NK-92 treated with Interleukin-12 subunit alpha and Interleukin-12 subunit beta, amount 100 ng/mL, for 24 hours (cell line): ENCODE measurements around the gene PKD1L1.
"Not testable (repeated sequence)": the region's sequence is repeated elsewhere in the genome, so short reads cannot be mapped to it uniquely, and the experiment has no call there.

Source experiments
- DNase-seq: peaks from one replicate; lab custom pipeline; 2025; lab: John Stamatoyannopoulos, UW

The PKD1L1 gene

GRCh38 chr7:47765373-47765979 lies 182.8 kb downstream of the PKD1L1 start:
- DNase-seq, result no peak

- no peak for DNase-seq
Observed at GRCh38 chr7:47764746-47765145, 183.5 kb downstream of the PKD1L1 start.

GRCh38 chr7:47763063-47763974 lies 184.9 kb downstream of the PKD1L1 start:
- no peak for DNase-seq

- no peak for DNase-seq
Observed at GRCh38 chr7:47762746-47763062, 185.6 kb downstream of the PKD1L1 start.

- no peak for DNase-seq
Observed at GRCh38 chr7:47762207-47762606, 186.1 kb downstream of the PKD1L1 start.

DNA sequence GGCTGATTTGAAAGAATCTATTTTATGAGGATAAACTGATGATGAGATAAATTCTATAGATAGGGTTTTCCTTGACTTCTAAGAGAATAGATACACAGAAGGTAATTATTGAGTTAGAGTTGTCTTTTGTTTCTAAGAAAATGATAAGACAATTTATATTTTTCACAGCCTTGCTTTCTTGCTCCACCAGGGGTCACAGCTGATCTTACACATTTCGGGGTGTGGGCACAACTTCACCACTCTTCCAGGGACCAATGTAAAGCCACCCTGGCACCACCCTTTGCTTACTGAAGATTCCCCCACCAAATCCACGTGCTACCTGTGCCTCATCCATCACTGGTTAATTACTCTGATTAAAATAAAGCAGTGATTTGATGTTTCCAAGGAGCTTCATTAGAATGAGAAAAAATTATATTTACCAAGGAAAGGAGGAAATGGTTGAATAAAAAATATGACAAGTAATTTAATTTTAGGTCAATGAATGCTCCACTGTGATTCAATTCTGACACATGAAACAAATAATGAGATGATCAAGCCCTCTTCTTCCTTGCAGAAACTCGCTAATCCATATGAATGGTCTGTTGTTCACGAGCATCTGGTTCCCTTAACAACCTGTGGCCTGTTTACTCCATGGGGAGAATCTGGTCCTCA lies 189.1 kb downstream of the PKD1L1 start:
- DNase-seq, result no peak

DNA sequence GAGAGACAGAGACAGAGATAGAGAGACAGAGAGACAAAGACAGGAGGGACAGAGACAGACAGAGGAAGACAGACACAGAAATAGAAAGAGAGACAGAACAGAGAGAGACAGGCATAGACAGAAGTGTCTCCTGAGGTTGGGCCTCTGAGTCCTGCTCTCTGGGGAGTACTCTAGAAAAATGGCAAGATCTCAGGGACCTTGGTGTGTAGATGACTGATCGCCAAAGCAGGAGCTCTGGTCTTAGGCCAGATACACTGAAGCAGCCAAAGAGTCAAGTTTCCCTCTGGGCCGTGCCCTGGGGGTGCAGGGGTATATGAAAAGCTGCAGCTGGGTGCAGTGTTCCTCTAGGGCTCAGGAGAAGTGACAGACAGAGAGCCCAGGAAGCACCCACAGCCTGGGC lies 189.7 kb downstream of the PKD1L1 start:
- no peak for DNase-seq

DNA sequence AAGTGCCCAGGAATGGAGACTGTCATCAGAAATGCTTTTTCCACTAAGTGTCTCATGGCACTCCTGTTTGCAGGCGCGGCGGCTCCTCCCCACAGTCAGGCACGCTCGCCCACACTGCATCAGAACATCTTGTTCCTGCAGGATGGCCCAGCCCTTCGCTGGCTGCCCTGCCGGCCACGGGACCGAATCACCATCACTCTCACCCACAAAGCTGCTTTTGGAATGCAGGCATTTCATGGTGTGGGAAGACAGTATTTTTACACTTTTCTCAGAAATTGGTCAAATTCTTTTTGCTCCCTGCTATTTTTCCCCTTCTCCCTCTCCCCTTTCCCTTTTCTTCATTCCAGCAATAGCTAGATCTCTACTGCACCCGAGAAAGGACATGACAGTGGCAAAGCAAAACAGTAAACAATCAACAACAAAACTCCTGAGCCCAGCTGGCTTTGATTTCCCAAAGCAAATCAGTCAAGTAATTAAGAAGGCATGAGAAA lies 190.3 kb downstream of the PKD1L1 start:
- no peak for DNase-seq

DNA sequence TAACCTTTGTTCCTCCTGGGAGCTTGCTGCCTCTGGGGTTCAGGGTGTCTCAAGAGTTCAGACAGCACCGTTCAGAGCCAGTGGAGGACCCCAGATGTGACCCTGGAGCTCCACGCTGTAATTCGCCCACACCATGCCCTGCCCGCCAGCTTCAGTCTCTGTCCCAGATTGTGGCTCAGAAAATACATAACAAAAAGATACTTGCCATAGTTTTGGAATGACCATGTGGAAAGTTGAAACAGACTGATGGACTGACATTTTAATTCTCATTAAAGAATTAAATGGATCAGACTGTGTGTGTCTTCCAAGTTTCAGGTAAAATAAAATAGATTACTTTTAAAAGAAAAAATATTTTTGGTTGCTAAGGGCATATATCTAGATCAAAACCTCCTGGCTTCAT lies 191.6 kb downstream of the PKD1L1 start:
- DNase-seq, result no peak

DNA sequence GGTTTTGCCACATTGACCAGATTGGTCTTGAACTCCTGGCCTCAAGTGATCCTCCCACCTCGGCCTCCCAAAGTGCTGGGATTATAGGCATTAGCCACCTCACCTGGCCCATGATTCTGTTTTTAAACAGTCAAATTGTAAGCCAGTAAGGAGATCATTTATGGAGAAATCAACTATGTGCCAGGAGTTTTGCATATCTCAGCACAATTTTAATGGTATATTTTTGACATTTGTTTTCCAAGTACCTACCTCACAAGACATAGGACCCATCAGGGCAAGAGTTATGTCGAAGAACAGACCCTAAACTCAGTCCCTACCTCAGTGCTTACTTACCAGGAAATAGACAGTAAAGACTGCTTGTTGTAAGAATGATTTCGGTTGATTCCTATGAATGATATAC lies 193.0 kb downstream of the PKD1L1 start:
- DNase-seq, result no peak

DNA sequence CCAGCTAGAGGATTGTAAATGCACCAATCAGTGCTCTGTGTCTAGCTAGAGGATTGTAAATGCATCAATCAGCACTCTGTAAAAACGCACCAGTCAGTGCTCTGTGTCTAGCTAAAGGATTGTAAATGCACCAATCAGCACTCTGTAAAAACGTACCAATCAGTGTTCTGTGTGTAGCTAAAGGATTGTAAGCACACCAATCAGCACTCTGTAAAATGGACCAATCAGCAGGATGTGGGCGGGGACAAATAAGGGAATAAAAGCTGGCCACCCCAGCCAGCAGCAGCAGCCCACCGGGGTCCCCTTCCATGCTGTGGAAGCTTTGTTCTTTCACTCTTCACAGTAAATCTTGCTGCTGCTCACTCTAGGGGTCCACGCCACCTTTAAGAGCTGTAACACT lies 196.5 kb downstream of the PKD1L1 start:
- DNase-seq, result not testable (repeated sequence)

GRCh38 chr7:47751043-47751442 lies 197.2 kb downstream of the PKD1L1 start:
- DNase-seq, result no peak

GRCh38 chr7:47748041-47748440 lies 200.2 kb downstream of the PKD1L1 start:
- no peak for DNase-seq

GRCh38 chr7:47747160-47747559 lies 201.1 kb downstream of the PKD1L1 start:
- no peak for DNase-seq

DNA sequence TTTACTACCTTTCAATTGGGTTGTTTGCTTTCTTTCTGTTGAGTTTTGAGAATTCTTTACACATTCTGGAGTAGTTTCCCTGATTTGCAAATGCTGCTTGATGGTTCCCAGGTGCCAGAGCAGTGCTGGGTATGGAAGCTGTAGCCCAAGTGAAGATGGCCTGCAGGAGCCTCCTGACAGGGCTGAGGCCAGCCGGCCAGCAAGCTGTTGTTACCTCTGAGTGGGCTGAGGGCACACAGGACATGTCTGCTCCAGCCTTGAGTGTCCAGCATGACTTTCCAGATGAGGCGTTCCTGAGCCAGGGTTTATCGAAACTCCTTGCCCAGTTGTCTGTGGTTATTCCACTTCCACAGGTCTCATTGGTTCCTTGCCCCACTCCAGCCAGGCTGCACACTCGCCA lies 201.8 kb downstream of the PKD1L1 start:
- DNase-seq, result no peak

DNA sequence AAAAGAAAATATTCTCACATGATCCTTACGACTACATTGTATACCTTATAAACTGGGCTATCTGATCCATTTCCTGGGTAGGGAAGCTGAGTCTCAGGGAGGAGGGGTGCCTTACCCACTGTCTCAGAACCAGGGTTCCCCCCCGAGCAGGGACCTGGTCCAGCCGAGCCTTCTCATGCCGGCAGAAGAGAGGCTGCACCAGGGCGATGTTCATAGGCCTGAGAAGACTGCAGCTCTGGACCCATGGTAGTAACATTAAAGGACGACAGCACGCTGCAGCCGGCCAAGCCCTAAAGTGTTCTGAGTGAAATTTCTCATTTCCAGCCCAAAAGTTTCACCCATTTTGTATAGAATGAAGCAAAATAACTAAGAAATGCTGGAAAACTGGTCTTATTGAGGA lies 203.4 kb downstream of the PKD1L1 start:
- DNase-seq, result no peak

DNA sequence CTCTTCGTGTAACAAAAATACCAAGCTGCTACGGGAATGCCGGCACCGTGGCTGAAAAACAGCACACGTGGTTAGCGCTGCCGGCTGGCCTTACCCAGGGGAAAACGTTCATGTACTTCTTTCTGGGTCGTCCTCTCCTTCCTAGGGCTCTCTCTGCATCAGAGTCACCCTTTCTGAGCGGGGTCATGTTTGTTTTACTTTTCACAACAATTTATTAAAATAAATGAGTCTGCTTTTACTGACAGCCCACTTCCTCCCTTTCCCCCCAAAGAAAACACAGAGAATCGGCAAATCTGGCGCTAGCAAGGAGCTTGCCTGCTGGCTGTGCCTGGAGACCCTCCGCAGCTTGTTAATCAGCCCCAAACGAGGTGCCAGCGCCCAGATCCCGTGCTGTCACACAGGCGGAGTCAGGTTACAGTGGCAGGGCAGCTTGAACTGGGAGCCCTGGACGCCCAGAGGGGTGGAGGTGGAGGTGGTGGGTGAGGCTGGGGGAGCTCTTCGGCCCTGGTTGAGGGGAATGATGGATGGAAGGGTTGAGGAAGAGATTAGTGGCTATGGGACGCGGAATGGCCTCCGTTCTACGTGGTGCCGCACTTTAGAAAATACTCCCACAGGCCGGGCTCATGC lies 204.2 kb downstream of the PKD1L1 start:
- DNase-seq, result no peak

DNA sequence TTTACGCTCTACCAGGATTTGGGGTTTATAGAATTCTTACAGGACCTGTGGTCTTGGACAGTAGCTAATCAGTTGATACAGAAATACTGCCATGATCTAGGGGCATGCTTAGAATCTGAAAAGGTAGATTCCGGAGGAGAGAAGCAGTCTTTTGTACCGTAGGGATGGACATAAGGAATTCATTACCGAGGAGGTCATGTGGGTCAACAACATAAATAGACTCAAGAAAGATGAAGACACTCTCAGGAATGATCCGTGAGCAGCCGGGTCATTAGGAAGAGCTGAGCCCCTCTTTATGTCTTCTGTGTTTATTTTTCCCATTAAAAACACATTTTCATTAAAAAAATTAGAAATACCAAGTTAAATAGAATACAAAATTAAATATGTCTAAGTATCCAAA lies 206.3 kb downstream of the PKD1L1 start:
- no peak for DNase-seq

DNA sequence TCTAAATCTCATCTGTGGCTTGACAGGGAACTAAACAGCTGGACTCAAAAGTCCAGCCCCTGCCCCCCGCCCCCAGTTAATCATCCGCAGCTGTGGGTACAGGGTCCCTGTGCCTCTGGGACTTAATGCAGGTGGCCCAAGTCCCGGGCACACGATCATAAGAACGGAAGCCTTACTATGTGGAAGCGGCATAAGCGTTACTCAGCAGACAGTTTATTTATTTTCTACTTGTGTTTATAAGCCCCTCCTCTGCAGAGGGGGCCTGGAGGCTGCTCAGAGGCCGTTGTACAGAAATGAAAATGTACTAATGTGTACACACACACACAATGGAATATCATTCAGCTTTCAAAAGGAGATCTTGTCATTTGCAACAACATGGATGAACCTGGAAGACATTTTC lies 208.4 kb downstream of the PKD1L1 start:
- no peak for DNase-seq

- DNase-seq, result no peak
Observed at GRCh38 chr7:47739301-47739875, 208.9 kb downstream of the PKD1L1 start.

DNA sequence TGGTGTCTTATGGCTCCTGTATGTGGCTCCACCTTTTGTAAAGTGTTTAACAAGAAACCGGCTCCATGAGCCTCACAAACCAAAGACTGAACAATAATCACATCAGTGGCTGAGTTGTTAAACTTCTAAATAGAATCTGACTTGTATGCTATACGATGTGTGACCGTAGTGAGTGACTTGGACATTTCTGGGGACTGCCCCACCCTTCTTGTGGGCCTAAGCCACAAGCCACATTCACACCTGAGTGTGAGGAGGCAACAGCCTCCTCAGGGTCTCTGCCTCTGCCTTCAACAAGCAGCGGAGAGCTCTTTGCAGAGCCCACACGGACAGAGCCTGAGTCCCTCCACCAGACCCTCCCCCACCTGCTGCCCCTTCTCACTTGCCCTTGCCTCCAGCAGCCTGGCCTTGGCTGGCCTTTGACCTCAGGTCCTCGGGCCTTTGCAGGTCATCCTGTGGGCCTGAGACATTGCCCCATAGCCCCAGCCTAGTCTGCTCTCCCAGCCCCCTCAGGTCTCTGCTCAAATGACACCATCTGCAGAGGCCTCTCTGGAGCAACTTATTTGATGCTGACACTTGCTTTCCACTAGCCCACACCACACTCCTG lies 209.6 kb downstream of the PKD1L1 start:
- DNase-seq, result peak; percentile 59

DNA sequence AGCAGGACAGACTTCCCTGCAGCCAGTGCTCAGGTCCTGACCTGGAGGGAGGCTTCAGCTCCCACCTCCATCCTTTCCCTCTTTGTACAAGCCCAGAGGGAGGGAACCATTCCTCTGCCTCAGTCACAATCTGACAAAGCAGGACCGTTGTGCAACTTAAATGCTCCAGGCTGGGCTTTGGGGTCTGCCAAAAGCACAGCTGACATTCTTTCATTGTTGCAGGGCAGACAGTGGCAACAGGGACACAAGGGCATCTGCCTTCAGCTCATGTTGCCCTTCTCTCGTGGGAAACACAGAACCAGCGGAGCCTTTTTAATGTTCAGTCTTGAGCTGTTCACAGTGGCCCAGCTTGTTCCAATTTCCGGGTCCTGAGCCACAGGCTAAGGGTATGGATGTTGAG lies 210.7 kb downstream of the PKD1L1 start:
- DNase-seq, result no peak
